CD4-positive, alpha-beta T cell treated with Interleukin-17A for 1 hour (primary cell): ENCODE measurements around the gene ROS1.
"Not testable (repeated sequence)": the region's sequence is repeated elsewhere in the genome, so short reads cannot be mapped to it uniquely, and the experiment has no call there.

Experiments used
- DNase-seq: peaks from one replicate; pipeline ENCODE4 v3.0.0-alpha.2; 2020

ROS1 gene

GRCh38 chr6:117425431-117426153 lies at the start of gene ROS1:
Gene ROS1 (minus strand): TSS chr6:117425942. CDS start chr6:117425656, 286 bp downstream.
- no peak for DNase-seq

- no peak for DNase-seq
Measured at GRCh38 chr6:117473401-117473800, 47.7 kb upstream of the ROS1 start.

GRCh38 chr6:117472667-117473066 lies 46.9 kb upstream of the ROS1 start:
- no peak for DNase-seq

GRCh38 chr6:117469791-117470190 lies 44.0 kb upstream of the ROS1 start:
- DNase-seq = no peak

GRCh38 chr6:117469356-117469755 lies 43.6 kb upstream of the ROS1 start:
- DNase-seq = peak; percentile 15

- not testable (repeated sequence) for DNase-seq
Measured at GRCh38 chr6:117468527-117468926, 42.8 kb upstream of the ROS1 start.

GRCh38 chr6:117467876-117468275 lies 42.1 kb upstream of the ROS1 start:
- DNase-seq = no peak

- DNase-seq = peak; percentile 13
Measured at GRCh38 chr6:117465691-117466090, 39.9 kb upstream of the ROS1 start.

GRCh38 chr6:117464700-117465099 lies 39.0 kb upstream of the ROS1 start:
- DNase-seq = no peak

GRCh38 chr6:117463762-117464665 lies 38.3 kb upstream of the ROS1 start:
- no peak for DNase-seq

GRCh38 chr6:117459204-117459944 lies 33.6 kb upstream of the ROS1 start:
- DNase-seq = no peak

- no peak for DNase-seq
Measured at GRCh38 chr6:117456998-117457397, 31.3 kb upstream of the ROS1 start.

- no peak for DNase-seq
Measured at GRCh38 chr6:117456250-117456649, 30.5 kb upstream of the ROS1 start.

- no peak for DNase-seq
Measured at GRCh38 chr6:117451671-117452070, 25.9 kb upstream of the ROS1 start.

- DNase-seq = peak; percentile 74
Measured at GRCh38 chr6:117449549-117450439, 24.1 kb upstream of the ROS1 start.

GRCh38 chr6:117448732-117449485 lies 23.2 kb upstream of the ROS1 start:
- DNase-seq = no peak

GRCh38 chr6:117448011-117448410 lies 22.3 kb upstream of the ROS1 start:
- no peak for DNase-seq

GRCh38 chr6:117446861-117447260 lies 21.1 kb upstream of the ROS1 start:
- no peak for DNase-seq

GRCh38 chr6:117444600-117444999 lies 18.9 kb upstream of the ROS1 start:
- no peak for DNase-seq

- not testable (repeated sequence) for DNase-seq
Measured at GRCh38 chr6:117442313-117442712, 16.6 kb upstream of the ROS1 start.

- DNase-seq = no peak
Measured at GRCh38 chr6:117441824-117442264, 16.1 kb upstream of the ROS1 start.
